ENCODE data around the gene TUSC7.

TUSC7 gene

GRCh38 chr3:116734243-116734642 lies 24.7 kb downstream of the TUSC7 start:
- DNase-seq: no peak
- Mint-ChIP-seq H3K4me3 (no peak overlapping the region), H3K27ac (no peak overlapping the region), H3K27me3 (no peaks in the 10 kb centered on the region), H3K9me3 (peaks cover 3 to 10% of the 10 kb centered on the region in 2 donors), H3K4me1 (no peaks in the 10 kb centered on the region), H3K36me3 (no peaks in the 10 kb centered on the region)
- no peak for ATAC-seq (replicated peaks)

DNA sequence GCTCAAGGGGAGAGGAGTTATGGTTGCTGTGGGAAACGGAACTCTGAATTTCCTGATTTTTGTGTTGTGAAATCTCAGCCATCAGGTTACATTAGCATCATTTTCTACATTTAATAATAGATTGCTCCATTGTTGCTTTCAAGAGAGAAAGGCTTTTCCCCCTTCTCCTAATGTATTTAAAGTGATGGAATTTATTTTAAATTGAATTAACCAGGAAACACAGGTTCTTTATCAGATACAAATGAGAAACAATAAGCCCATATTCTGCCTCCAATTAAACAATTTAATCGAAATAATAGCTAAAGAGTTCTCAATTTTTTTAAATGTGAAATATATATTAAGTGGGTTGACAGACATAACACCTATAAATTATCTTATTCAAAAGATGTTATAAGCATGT lies 30.1 kb downstream of the TUSC7 start:
- ATAC-seq (replicated peaks) (no peak), DNase-seq (no peak)
- H3K9me3 Mint-ChIP-seq: peaks cover 1 to 10% of the 10 kb centered on the region in 2 donors
- no peaks in the 10 kb centered on the region for H3K27me3 Mint-ChIP-seq
- H3K4me1 Mint-ChIP-seq: no peaks in the 10 kb centered on the region
- H3K36me3 Mint-ChIP-seq: no peaks in the 10 kb centered on the region
- no peak overlapping the region for H3K4me3 Mint-ChIP-seq
- H3K27ac Mint-ChIP-seq: no peak overlapping the region

- Mint-ChIP-seq H3K27me3 (no peaks in the 10 kb centered on the region), H3K9me3 (peaks cover 1 to 10% of the 10 kb centered on the region in 2 donors), H3K4me1 (no peaks in the 10 kb centered on the region), H3K27ac (no peak overlapping the region), H3K4me3 (no peak overlapping the region), H3K36me3 (no peaks in the 10 kb centered on the region)
- ATAC-seq (replicated peaks): no peak
- DNase-seq: no peak
Observed at GRCh38 chr3:116740293-116740692, 30.7 kb downstream of the TUSC7 start.

- no peaks in the 10 kb centered on the region for H3K36me3 Mint-ChIP-seq
- no peak overlapping the region for H3K27ac Mint-ChIP-seq
- H3K4me1 Mint-ChIP-seq: no peaks in the 10 kb centered on the region
- H3K27me3 Mint-ChIP-seq: no peaks in the 10 kb centered on the region
- H3K9me3 Mint-ChIP-seq: peaks cover 0 to 6% of the 10 kb centered on the region in 2 donors
- ATAC-seq (replicated peaks): no peak
- no peak for DNase-seq
- no peak overlapping the region for H3K4me3 Mint-ChIP-seq
Observed at GRCh38 chr3:116741467-116741866, 31.9 kb downstream of the TUSC7 start.

DNA sequence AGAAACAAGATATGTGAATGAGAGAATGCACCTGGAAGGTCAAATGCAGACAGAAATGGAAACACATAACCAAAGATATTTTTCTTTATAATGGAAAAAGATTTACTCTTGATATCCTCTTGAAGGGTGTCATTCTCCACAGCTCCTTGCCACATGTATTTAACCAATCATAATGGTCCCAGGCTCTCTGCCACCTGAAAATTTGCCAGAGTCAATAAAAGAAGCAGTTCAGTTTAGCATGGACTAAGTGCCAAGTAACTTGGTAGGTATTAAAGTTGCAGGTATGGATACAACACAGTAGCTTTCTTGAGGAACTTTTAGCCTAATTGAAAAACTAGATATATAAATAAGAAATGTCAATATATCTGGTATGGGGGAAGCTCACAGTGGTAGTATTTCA lies 33.5 kb downstream of the TUSC7 start:
- ATAC-seq (replicated peaks): no peak
- no peak overlapping the region for H3K4me3 Mint-ChIP-seq
- H3K27ac Mint-ChIP-seq: no peak overlapping the region

DNA sequence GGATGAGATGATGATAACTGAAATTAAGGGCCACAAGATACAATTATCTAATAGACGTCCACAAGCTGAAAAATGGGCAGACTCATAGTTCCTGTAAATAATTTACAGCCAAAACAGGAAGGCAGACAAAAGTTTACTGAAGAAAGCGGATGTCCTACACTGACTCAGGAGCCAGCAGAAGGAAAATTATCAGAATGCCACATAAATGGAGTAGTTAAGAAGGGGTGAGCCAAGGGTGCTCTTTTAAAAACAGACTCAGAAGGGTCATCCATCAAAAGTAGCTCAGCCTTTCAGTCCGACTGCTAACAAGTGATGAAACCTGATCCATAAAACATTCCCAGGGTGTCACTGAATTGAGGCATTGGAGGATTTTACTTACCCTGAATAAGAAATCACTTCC lies 39.8 kb downstream of the TUSC7 start:
- no peak overlapping the region for H3K27ac Mint-ChIP-seq
- no peak overlapping the region for H3K4me3 Mint-ChIP-seq
- DNase-seq (no peak), ATAC-seq (replicated peaks) (no peak)
- H3K9me3 Mint-ChIP-seq: peaks cover 0 to 5% of the 10 kb centered on the region in 2 donors
- no peaks in the 10 kb centered on the region for H3K4me1 Mint-ChIP-seq
- H3K27me3 Mint-ChIP-seq: no peaks in the 10 kb centered on the region
- H3K36me3 Mint-ChIP-seq: no peaks in the 10 kb centered on the region

More for the DNA sequence above, 33.5 kb downstream of the TUSC7 start:
- peaks cover 0 to 5% of the 10 kb centered on the region in 2 donors for H3K9me3 Mint-ChIP-seq
- H3K36me3 Mint-ChIP-seq: no peaks in the 10 kb centered on the region
- no peak for DNase-seq
- no peaks in the 10 kb centered on the region for H3K27me3 Mint-ChIP-seq
- no peaks in the 10 kb centered on the region for H3K4me1 Mint-ChIP-seq

DNA sequence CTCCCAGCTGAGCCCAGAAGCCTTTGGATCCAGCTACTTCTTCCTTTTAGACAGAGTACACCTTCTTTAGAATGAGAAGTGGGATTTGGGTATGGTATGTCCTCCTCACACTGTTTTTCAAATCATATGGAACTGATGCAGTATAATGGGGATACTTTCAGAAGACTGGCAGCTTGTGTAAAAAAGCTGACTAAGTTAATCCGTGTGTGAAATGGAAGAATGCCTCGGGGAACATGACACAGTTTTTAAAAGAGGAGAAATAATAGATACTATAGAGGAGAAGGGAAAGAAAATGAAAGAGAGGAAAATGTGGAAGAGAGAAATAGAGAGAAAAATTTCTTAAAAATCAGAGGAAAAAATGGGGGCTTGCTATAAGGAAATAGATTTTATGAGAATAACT lies 47.7 kb downstream of the TUSC7 start:
- H3K4me1 Mint-ChIP-seq: no peaks in the 10 kb centered on the region
- no peak for ATAC-seq (replicated peaks)
- DNase-seq: no peak
- H3K27ac Mint-ChIP-seq: no peak overlapping the region
- H3K9me3 Mint-ChIP-seq: no peaks in the 10 kb centered on the region
- no peak overlapping the region for H3K4me3 Mint-ChIP-seq
- H3K27me3 Mint-ChIP-seq: no peaks in the 10 kb centered on the region
- no peaks in the 10 kb centered on the region for H3K36me3 Mint-ChIP-seq

DNA sequence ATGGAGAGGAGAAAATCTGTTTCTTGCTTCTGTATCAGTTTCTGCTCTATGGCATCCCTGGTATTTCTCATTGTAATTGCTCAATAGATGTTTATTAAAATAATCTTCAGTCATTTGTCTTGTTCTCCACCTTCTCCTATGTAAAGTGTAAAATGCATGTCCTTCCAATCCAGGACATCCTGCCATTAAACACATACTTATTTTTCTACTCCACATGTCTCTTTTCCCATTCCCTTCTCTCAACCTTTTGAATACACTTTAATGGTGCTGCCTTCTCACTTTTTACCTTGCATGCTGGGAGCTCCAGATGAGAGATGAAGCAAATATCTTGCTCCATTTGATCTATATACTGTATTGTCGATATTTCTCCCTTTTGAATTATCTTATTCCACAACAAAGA lies 49.7 kb downstream of the TUSC7 start:
- no peak overlapping the region for H3K4me3 Mint-ChIP-seq
- H3K27ac Mint-ChIP-seq: no peak overlapping the region
- ATAC-seq (replicated peaks) (no peak), DNase-seq (no peak)
- no peaks in the 10 kb centered on the region for H3K36me3 Mint-ChIP-seq
- no peaks in the 10 kb centered on the region for H3K27me3 Mint-ChIP-seq
- H3K4me1 Mint-ChIP-seq: no peaks in the 10 kb centered on the region
- no peaks in the 10 kb centered on the region for H3K9me3 Mint-ChIP-seq
